Fibroblast of lung (primary cell): ENCODE measurements around the gene EDARADD. TPM values are rescaled to one million over a fixed set of nuclear protein-coding genes. Genes with fewer than 3 reads are reported as not detected.
"Not testable (repeated sequence)": the region's sequence is repeated elsewhere in the genome, so short reads cannot be mapped to it uniquely, and the experiment has no call there.

Experiments used
- DNase-seq, 2 donors: peaks; one replicate each; pipeline versions ENCODE4 v3.0.0 to v3.0.0-alpha.2; 2010; ENCODE audit warnings: low read depth in 2 of 2
- H2AFZ ChIP-seq: 2 replicates; pipeline ENCODE4 v1.5.1; 2012; ENCODE audit warnings: low read length, control low read depth, inconsistent platforms
- H3K27ac ChIP-seq: 2 replicates; pipeline ENCODE4 v1.5.1; 2011; ENCODE audit warnings: low read length, control low read depth; ENCODE audit not compliant: insufficient read depth
- H3K27me3 ChIP-seq: 2 replicates; pipeline ENCODE4 v1.5.1; 2011; ENCODE audit warnings: mild to moderate bottlenecking, low read length; ENCODE audit not compliant: control insufficient read depth, insufficient read depth
- H3K36me3 ChIP-seq: 2 replicates; pipeline ENCODE4 v1.5.1; 2011; ENCODE audit warnings: low read length; ENCODE audit not compliant: control insufficient read depth, insufficient read depth
- H3K4me1 ChIP-seq: 2 replicates; pipeline ENCODE4 v1.5.1; 2011; ENCODE audit warnings: low read length; ENCODE audit not compliant: control insufficient read depth, insufficient read depth; ENCODE audit errors: extremely low read depth
- H3K4me2 ChIP-seq: 2 replicates; pipeline ENCODE4 v1.5.1; 2011; ENCODE audit warnings: low read length, control low read depth; ENCODE audit not compliant: insufficient read depth; ENCODE audit errors: extremely low read depth
- H3K4me3 ChIP-seq, 4 experiments: fragments of 200-600 bp in 1 of 4; sonication (generic) in 1 of 4; replicated peaks in 1 of 4; 2 replicates each; pipeline ENCODE4 v1.5.1; 2011 to 2016; ENCODE audit warnings: low read length in 4 of 4, low read depth in 3 of 4, mild to moderate bottlenecking in 3 of 4, control low read depth in 2 of 4, inconsistent platforms in 1 of 4, mixed read lengths in 1 of 4; ENCODE audit not compliant: insufficient read depth in 1 of 4; ENCODE audit errors: control extremely low read depth in 1 of 4
- H3K79me2 ChIP-seq: 2 replicates; pipeline ENCODE4 v1.5.1; 2012; ENCODE audit warnings: mild to moderate bottlenecking, low read length, inconsistent platforms; ENCODE audit not compliant: control insufficient read depth, insufficient read depth
- H3K9ac ChIP-seq: 2 replicates; pipeline ENCODE4 v1.5.1; 2011; ENCODE audit warnings: mild to moderate bottlenecking, low read length, control low read depth; ENCODE audit not compliant: insufficient read depth
- H3K9me3 ChIP-seq: 2 replicates; pipeline ENCODE4 v1.5.1; 2012; ENCODE audit warnings: low read depth, low read length; ENCODE audit not compliant: control insufficient read depth, insufficient read depth
- H4K20me1 ChIP-seq: 2 replicates; pipeline ENCODE4 v1.5.1; 2011; ENCODE audit warnings: low read length; ENCODE audit not compliant: control insufficient read depth, insufficient read depth; ENCODE audit errors: extremely low read depth
- CTCF ChIP-seq, 2 donors: IDR thresholded peaks in 1 of 2; conservative IDR thresholded peaks in 1 of 2; 1 replicate in 1 of 2; 2 replicates in 1 of 2; pipeline ENCODE4 v1.5.1; 2011 to 2012; ENCODE audit warnings: low read length in 2 of 2, control low read depth in 1 of 2, inconsistent platforms in 1 of 2, low read depth in 1 of 2, mild to moderate bottlenecking in 1 of 2
- EZH2 ChIP-seq: IDR thresholded peaks from 2 replicates; pipeline ENCODE4 v1.5.1; 2012; ENCODE audit warnings: low read length, control low read depth, mild to moderate bottlenecking; ENCODE audit errors: missing control alignments
- polyA plus RNA-seq, 2 donors: library from polyadenylated mRNA; depleted of rRNA in 1 of 2; stranded (reverse) in 1 of 2; unstranded in 1 of 2; fragments of >200 nt; gene quantifications; 2 replicates each; pipeline ENCODE4 v1.2.1, GENCODE V29; 2011 to 2012; ENCODE audit warnings: missing spikeins in 1 of 2
- total RNA-seq: library from RNA; depleted of rRNA; stranded (reverse); fragments of >200 nt; gene quantifications from 2 replicates; pipeline ENCODE4 v1.2.1, GENCODE V29; 2014

Gene EDARADD
- total and polyA plus RNA-seq, 2 donors (not counting 1 experiment from before 2014, with no cell fraction given): not detected

GRCh38 chr1:236350308-236350707 is 43.8 kb upstream of the EDARADD start:
- Histone ChIP-seq H3K9ac (no peak overlapping the region), H3K4me2 (no peak overlapping the region), H2AFZ (no peak overlapping the region), H3K27ac (no peak overlapping the region), H3K4me1 (no peaks in the 10 kb centered on the region), H4K20me1 (no peaks in the 10 kb centered on the region), H3K79me2 (no peaks in the 10 kb centered on the region), H3K36me3 (no peaks in the 10 kb centered on the region), H3K9me3 (no peaks in the 10 kb centered on the region), H3K4me3 (no peak overlapping the region), H3K27me3 (no peaks in the 10 kb centered on the region)
- TF ChIP-seq EZH2: no peak
- TF ChIP-seq CTCF (conservative IDR thresholded peaks at IDR 0.05 in 1 of 2, IDR thresholded peaks at IDR 0.05 in 1 of 2; ENCODE audit: low read depth in 1 of 2, low read length in 2 of 2): no peak
- DNase-seq: no peak

GRCh38 chr1:236351875-236352573 is 42.1 kb upstream of the EDARADD start:
- no peaks in the 10 kb centered on the region for H4K20me1 ChIP-seq
- TF ChIP-seq EZH2 (no peak), CTCF (conservative IDR thresholded peaks at IDR 0.05 in 1 of 2, IDR thresholded peaks at IDR 0.05 in 1 of 2; ENCODE audit: low read depth in 1 of 2, low read length in 2 of 2) (no peak)
- H3K4me2 ChIP-seq: no peak overlapping the region
- H3K4me3 ChIP-seq: no peak overlapping the region
- H3K4me1 ChIP-seq: no peaks in the 10 kb centered on the region
- no peaks in the 10 kb centered on the region for H3K36me3 ChIP-seq
- H3K9me3 ChIP-seq: no peaks in the 10 kb centered on the region
- DNase-seq: no peak
- H3K27me3 ChIP-seq: no peaks in the 10 kb centered on the region
- H3K27ac ChIP-seq: no peak overlapping the region
- H3K79me2 ChIP-seq: no peaks in the 10 kb centered on the region
- no peak overlapping the region for H3K9ac ChIP-seq
- H2AFZ ChIP-seq: no peak overlapping the region

GRCh38 chr1:236352747-236353146 is 41.3 kb upstream of the EDARADD start:
- H3K4me1 ChIP-seq, H3K27me3 ChIP-seq, H3K4me2 ChIP-seq, H4K20me1 ChIP-seq, DNase-seq, H3K36me3 ChIP-seq, H2AFZ ChIP-seq, H3K9ac ChIP-seq, H3K27ac ChIP-seq, H3K9me3 ChIP-seq, H3K79me2 ChIP-seq, H3K4me3 ChIP-seq: not testable (repeated sequence)
